B cell (primary cell): ENCODE data around the gene ADCY2.

Experiments
- EZH2 ChIP-seq: IDR thresholded peaks from 2 replicates; pipeline ENCODE4 v1.6.1; 2012; ENCODE audit warnings: borderline replicate concordance, low read depth, mild to moderate bottlenecking, moderate library complexity, low read length; ENCODE audit not compliant: insufficient read depth, poor library complexity, severe bottlenecking
- TF ChIP-seq, protein P1 (sequence below): fragments of 200-600 bp; IDR thresholded peaks from one replicate; pipeline ENCODE4 v1.8.0; 2022; ENCODE audit warnings: antibody characterized with exemption, mild to moderate bottlenecking

DNA sequence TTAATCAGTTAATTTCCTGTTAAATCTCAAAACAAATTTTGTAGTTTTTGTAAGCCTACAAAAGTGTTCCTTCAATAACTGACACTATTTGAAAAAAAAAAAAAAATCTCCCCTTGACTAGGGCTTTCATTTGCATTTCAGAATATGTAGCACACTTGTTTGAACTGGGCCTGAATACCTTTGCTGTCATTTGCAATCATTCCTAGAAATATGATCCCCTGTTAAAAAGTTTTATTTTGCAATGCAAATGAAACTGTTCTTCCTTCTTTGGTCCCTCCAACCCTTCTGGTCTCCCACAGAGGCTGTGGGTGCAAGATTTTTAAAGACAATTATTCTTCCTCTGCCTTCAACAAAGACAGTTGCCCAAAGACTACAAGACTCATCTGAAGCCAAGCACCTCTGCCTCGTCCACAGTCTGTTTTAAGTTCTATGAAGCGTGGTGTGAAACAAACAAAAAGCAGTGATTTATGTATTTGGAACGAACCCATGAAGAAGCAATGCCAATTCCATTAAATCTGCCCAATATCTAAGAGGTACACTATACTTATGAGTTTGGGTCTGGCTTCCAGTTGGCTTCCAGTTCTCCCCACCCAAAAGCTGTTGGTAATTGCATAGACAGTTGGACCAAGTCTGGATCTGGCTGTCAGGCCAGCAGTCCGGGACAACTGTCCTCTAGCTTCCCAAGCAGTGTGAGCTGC lies 388.9 kb downstream of the ADCY2 start:
- TF ChIP-seq, protein P1, sequence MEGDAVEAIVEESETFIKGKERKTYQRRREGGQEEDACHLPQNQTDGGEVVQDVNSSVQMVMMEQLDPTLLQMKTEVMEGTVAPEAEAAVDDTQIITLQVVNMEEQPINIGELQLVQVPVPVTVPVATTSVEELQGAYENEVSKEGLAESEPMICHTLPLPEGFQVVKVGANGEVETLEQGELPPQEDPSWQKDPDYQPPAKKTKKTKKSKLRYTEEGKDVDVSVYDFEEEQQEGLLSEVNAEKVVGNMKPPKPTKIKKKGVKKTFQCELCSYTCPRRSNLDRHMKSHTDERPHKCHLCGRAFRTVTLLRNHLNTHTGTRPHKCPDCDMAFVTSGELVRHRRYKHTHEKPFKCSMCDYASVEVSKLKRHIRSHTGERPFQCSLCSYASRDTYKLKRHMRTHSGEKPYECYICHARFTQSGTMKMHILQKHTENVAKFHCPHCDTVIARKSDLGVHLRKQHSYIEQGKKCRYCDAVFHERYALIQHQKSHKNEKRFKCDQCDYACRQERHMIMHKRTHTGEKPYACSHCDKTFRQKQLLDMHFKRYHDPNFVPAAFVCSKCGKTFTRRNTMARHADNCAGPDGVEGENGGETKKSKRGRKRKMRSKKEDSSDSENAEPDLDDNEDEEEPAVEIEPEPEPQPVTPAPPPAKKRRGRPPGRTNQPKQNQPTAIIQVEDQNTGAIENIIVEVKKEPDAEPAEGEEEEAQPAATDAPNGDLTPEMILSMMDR, result no peak
- no peak for TF ChIP-seq EZH2
